Glomerular visceral epithelial cell (primary cell): Measurements from ENCODE around the gene ISCU.

Experiments
- DNase-seq: peaks from one replicate; pipeline ENCODE4 v3.0.0-alpha.2; 2016; ENCODE audit errors: extremely low spot score

The ISCU gene

GRCh38 chr12:108603743-108604142 is 41.3 kb downstream of the ISCU start:
- DNase-seq, result no peak

GRCh38 chr12:108604208-108604941 is 42.0 kb downstream of the ISCU start:
- no peak for DNase-seq

GRCh38 chr12:108605000-108605689 is 42.7 kb downstream of the ISCU start:
- peak; percentile 62 for DNase-seq

- DNase-seq, result no peak
Measured at GRCh38 chr12:108605690-108606406, 43.5 kb downstream of the ISCU start.

GRCh38 chr12:108606492-108606891 is 44.1 kb downstream of the ISCU start:
- no peak for DNase-seq

GRCh38 chr12:108607981-108608600 is 45.7 kb downstream of the ISCU start:
- no peak for DNase-seq

GRCh38 chr12:108608616-108609015 is 46.2 kb downstream of the ISCU start:
- no peak for DNase-seq

GRCh38 chr12:108609537-108610335 is 47.3 kb downstream of the ISCU start:
- no peak for DNase-seq

GRCh38 chr12:108610336-108610815 is 48.0 kb downstream of the ISCU start:
- no peak for DNase-seq

GRCh38 chr12:108610856-108611605 is 48.6 kb downstream of the ISCU start:
- DNase-seq, result no peak

- DNase-seq, result peak; percentile 87
Measured at GRCh38 chr12:108611884-108612415, 49.6 kb downstream of the ISCU start.

- DNase-seq, result peak; percentile 69
Measured at GRCh38 chr12:108612788-108613282, 50.4 kb downstream of the ISCU start.

- peak; percentile 75 for DNase-seq
Measured at GRCh38 chr12:108613548-108613947, 51.2 kb downstream of the ISCU start.

GRCh38 chr12:108614041-108614440 is 51.6 kb downstream of the ISCU start:
- DNase-seq, result no peak

GRCh38 chr12:108614639-108615038 is 52.2 kb downstream of the ISCU start:
- DNase-seq, result no peak

GRCh38 chr12:108615918-108616317 is 53.5 kb downstream of the ISCU start:
- DNase-seq, result no peak

- DNase-seq, result no peak
Measured at GRCh38 chr12:108616359-108616758, 54.0 kb downstream of the ISCU start.

GRCh38 chr12:108616941-108617858 is 54.8 kb downstream of the ISCU start:
- DNase-seq, result peak; percentile 62
